H1 (cell line): ENCODE results near the gene SMIM28. TPM values are rescaled to one million over a fixed set of nuclear protein-coding genes. Genes with fewer than 3 reads are reported as not detected.

Experiments
- CEBPB ChIP-seq: IDR thresholded peaks from 2 replicates; pipeline ENCODE4 v1.6.1; 2012; ENCODE audit warnings: low read depth, low read length
- HDAC6 ChIP-seq: IDR thresholded peaks from one replicate; pipeline ENCODE4 v1.7.1; 2012; ENCODE audit warnings: low read depth, mild to moderate bottlenecking, inconsistent platforms, low read length, moderate library complexity
- polyA plus RNA-seq, 7 experiments: library from polyadenylated mRNA; depleted of rRNA in 3 of 7; stranded (reverse) in 5 of 7; unstranded in 2 of 7; fragments of >200 nt in 5 of 7; fragments of 200-250 nt in 2 of 7; gene quantifications; 1 replicate in 5 of 7; 2 replicates in 1 of 7; 4 replicates in 1 of 7; pipeline versions ENCODE4 v1.2.1 to v1.2.3, GENCODE V29; 2011 to 2013; ENCODE audit warnings: missing spikeins in 2 of 7, mixed read lengths in 2 of 7
- total RNA-seq: library from RNA; stranded (reverse); fragmentation: NEBNext Ultra II Directional; extraction: Animal tissue kit (Norgen Biotek cat#: 25700); gene quantifications from 2 replicates; pipeline ENCODE4 v1.2.1, GENCODE V29; 2021
- TF ChIP-seq, protein P1 (sequence below), 3 experiments: IDR thresholded peaks; 1 replicate in 2 of 3; 2 replicates in 1 of 3; pipeline versions ENCODE4 v1.5.1 to v1.6.1; 2011; ENCODE audit warnings: low read length in 3 of 3, mild to moderate bottlenecking in 3 of 3, inconsistent platforms in 2 of 3, low read depth in 1 of 3, moderate library complexity in 1 of 3; ENCODE audit not compliant: insufficient read depth in 1 of 3; ENCODE audit errors: control extremely low read depth in 1 of 3

The SMIM28 gene
- total and polyA plus RNA-seq, 2 of the 8 experiments (the other 6 are each of a cell fraction or from before 2014, with no cell fraction given) = not detected

GRCh38 chr6:138403324-138403800, 25.7 kb downstream of the SMIM28 start (continued):
- TF ChIP-seq, protein P1, sequence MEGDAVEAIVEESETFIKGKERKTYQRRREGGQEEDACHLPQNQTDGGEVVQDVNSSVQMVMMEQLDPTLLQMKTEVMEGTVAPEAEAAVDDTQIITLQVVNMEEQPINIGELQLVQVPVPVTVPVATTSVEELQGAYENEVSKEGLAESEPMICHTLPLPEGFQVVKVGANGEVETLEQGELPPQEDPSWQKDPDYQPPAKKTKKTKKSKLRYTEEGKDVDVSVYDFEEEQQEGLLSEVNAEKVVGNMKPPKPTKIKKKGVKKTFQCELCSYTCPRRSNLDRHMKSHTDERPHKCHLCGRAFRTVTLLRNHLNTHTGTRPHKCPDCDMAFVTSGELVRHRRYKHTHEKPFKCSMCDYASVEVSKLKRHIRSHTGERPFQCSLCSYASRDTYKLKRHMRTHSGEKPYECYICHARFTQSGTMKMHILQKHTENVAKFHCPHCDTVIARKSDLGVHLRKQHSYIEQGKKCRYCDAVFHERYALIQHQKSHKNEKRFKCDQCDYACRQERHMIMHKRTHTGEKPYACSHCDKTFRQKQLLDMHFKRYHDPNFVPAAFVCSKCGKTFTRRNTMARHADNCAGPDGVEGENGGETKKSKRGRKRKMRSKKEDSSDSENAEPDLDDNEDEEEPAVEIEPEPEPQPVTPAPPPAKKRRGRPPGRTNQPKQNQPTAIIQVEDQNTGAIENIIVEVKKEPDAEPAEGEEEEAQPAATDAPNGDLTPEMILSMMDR (IDR thresholded peaks at IDR 0.05; ENCODE audit: control extremely low read depth in 1 of 3, insufficient read depth in 1 of 3, low read depth in 1 of 3, low read length in 3 of 3) = peak in 1 of 3 experiments; percentile 22; a peak in 2 of 4 replicates
- TF ChIP-seq HDAC6 (no peak), CEBPB (no peak)
